HG03280 (cell line): Measurements from ENCODE around the gene HOXB8.

ENCODE experiments used
- ATAC-seq: cut with Tn5 transposase; IDR thresholded peaks from one replicate; pipeline ENCODE4 v1.9.1; 2021; ENCODE audit warnings: mild to moderate bottlenecking, moderate library complexity; ENCODE audit not compliant: unreplicated experiment

The HOXB8 gene

GRCh38 chr17:48611213-48611612 is 3.9 kb downstream of the HOXB8 start:
- ATAC-seq, result no peak

- no peak for ATAC-seq
These were observed 4.5 kb downstream of the HOXB8 start, which contains the start of gene HOXB7 for GRCh38 chr17:48610282-48611211. Gene HOXB7 (minus strand): TSS chr17:48611017. CDS start chr17:48610918, 99 bp downstream.

- ATAC-seq, result no peak
These were observed 5.3 kb downstream of the HOXB8 start for GRCh38 chr17:48609759-48610281.

- no peak for ATAC-seq
These were observed 6.1 kb downstream of the HOXB8 start for GRCh38 chr17:48609033-48609432.

GRCh38 chr17:48608494-48608834 is 6.6 kb downstream of the HOXB8 start:
- ATAC-seq, result no peak

GRCh38 chr17:48606892-48607614 is 8.0 kb downstream of the HOXB8 start:
- ATAC-seq, result no peak

- ATAC-seq, result no peak
These were observed 8.9 kb downstream of the HOXB8 start for GRCh38 chr17:48605991-48606891.

- ATAC-seq, result no peak
These were observed 9.6 kb downstream of the HOXB8 start for GRCh38 chr17:48605409-48605919.

- ATAC-seq, result no peak
These were observed 10.2 kb downstream of the HOXB8 start, which contains the start of gene HOXB6 for GRCh38 chr17:48604770-48605329. Gene HOXB6 (minus strand): TSS chr17:48604986. CDS start chr17:48598150, 6,836 bp downstream.

GRCh38 chr17:48603959-48604769 is 10.9 kb downstream of the HOXB8 start:
- no peak for ATAC-seq

GRCh38 chr17:48601539-48602425 is 13.3 kb downstream of the HOXB8 start:
- no peak for ATAC-seq

- ATAC-seq, result no peak
These were observed 13.9 kb downstream of the HOXB8 start for GRCh38 chr17:48601207-48601538.

GRCh38 chr17:48600244-48601098 is 14.6 kb downstream of the HOXB8 start:
- ATAC-seq, result no peak

- ATAC-seq, result no peak
These were observed 15.7 kb downstream of the HOXB8 start for GRCh38 chr17:48599354-48599753.

GRCh38 chr17:48598736-48599135 is 16.4 kb downstream of the HOXB8 start:
- no peak for ATAC-seq

GRCh38 chr17:48597778-48598631 is 17.1 kb downstream of the HOXB8 start:
- no peak for ATAC-seq

- no peak for ATAC-seq
These were observed 17.6 kb downstream of the HOXB8 start for GRCh38 chr17:48597528-48597777.
